Gastrocnemius medialis (tissue), 4 donors: ENCODE measurements around the gene MUC5B. TPM values are rescaled to one million over a fixed set of nuclear protein-coding genes. Genes with fewer than 3 reads are reported as not detected.

Experiments used
- ATAC-seq, 2 donors: fragments of 150-250 bp; one replicate each; pipeline ENCODE4 v1.9.1; 2016
- DNase-seq, 2 donors: peaks; one replicate each; pipeline ENCODE4 v3.0.0-alpha.2; 2019
- H3K27ac ChIP-seq, 4 donors: fragments of 200-600 bp; sonication (generic); 1 replicate in 1 of 4; 2 replicates in 3 of 4; pipeline ENCODE4 v1.5.1; 2016 to 2018; ENCODE audit warnings: mild to moderate bottlenecking in 2 of 4, moderate library complexity in 1 of 4
- H3K27me3 ChIP-seq, 3 donors: fragments of 200-600 bp; sonication (generic) in 2 of 3; 1 replicate in 1 of 3; 2 replicates in 2 of 3; pipeline versions ENCODE4 v1.5.1 to v1.6.0; 2016 to 2019; ENCODE audit warnings: mild to moderate bottlenecking in 1 of 3, moderate library complexity in 1 of 3
- H3K36me3 ChIP-seq, 2 donors: fragments of 200-600 bp; sonication (generic) in 1 of 2; one replicate each; pipeline ENCODE4 v1.5.1; 2017 to 2018
- H3K4me1 ChIP-seq, 2 donors: fragments of 200-600 bp; sonication (generic) in 1 of 2; one replicate each; pipeline ENCODE4 v1.5.1; 2016 to 2017; ENCODE audit warnings: mild to moderate bottlenecking in 2 of 2
- H3K4me3 ChIP-seq, 4 donors: fragments of 200-600 bp; sonication (generic) in 3 of 4; 1 replicate in 1 of 4; 2 replicates in 3 of 4; pipeline ENCODE4 v1.5.1; 2016 to 2019; ENCODE audit warnings: mild to moderate bottlenecking in 2 of 4
- H3K9me3 ChIP-seq, 3 donors: fragments of 200-600 bp; sonication (generic) in 2 of 3; 1 replicate in 1 of 3; 2 replicates in 2 of 3; pipeline ENCODE4 v1.5.1; 2016 to 2019
- CTCF ChIP-seq, 5 experiments: fragments of 450-650 bp in 3 of 5; fragments of 200-600 bp in 2 of 5; sonication (generic) in 2 of 5; IDR thresholded peaks in 4 of 5; conservative IDR thresholded peaks in 1 of 5; 1 replicate in 4 of 5; 2 replicates in 1 of 5; pipeline ENCODE4 v1.5.1; 2016 to 2019; ENCODE audit warnings: antibody characterized with exemption in 5 of 5, mild to moderate bottlenecking in 3 of 5, moderate library complexity in 3 of 5
- POLR2A ChIP-seq, 2 donors: fragments of 450-650 bp; IDR thresholded peaks; one replicate each; pipeline ENCODE4 v1.6.1; 2017; ENCODE audit warnings: antibody characterized with exemption in 2 of 2, mild to moderate bottlenecking in 2 of 2, moderate library complexity in 2 of 2
- in situ Hi-C, 4 donors: fragments of 200-750 bp; cut with MboI; loops; one replicate each; pipeline versions ENCODE4 v1.15.0 to v1.8.0; 2017; ENCODE audit warnings: low sequenced_read_pairs in 4 of 4
- intact Hi-C: fragments of 100-400 bp; cut with DNase I; formaldehyde crosslinking; loops from one replicate; pipeline ENCODE4 v1.15.1; 2023; ENCODE audit warnings: low total_unique reads
- total RNA-seq, 4 donors: library from RNA; depleted of rRNA; stranded (reverse); fragments of >200 nt; gene quantifications; one replicate each; pipeline versions ENCODE4 v1.1.0 to v1.2.3, GENCODE V29; 2016

MUC5B gene
- total RNA-seq, 4 donors from 2014 or later, result 0.17 TPM; not detected in 3

GRCh38 chr11:1217151-1217550 lies 5.7 kb upstream of the MUC5B start:
- H3K27me3 ChIP-seq, result peaks cover 26 to 41% (median 28%) of the 10 kb centered on the region in 3 donors
- peaks cover 0 to 7% (median 0%) of the 10 kb centered on the region in 3 donors for H3K9me3 ChIP-seq
- DNase-seq, result no peak
- no peaks in the 10 kb centered on the region for H3K36me3 ChIP-seq
- intact Hi-C loops, result no loop called here
- no peak for ATAC-seq
- H3K27ac ChIP-seq, result no peak overlapping the region
- no peak overlapping the region for H3K4me3 ChIP-seq
- H3K4me1 ChIP-seq, result no peaks in the 10 kb centered on the region
- in situ Hi-C loops, result loop anchor here in 3 of 4 donors (25.0 kb wide), 1 partner anchor 295 kb away; no protein-coding TSS in a partner anchor
- no peak for TF ChIP-seq CTCF (IDR thresholded peaks at IDR 0.05 in 4 of 5, conservative IDR thresholded peaks at IDR 0.05 in 1 of 5)

- Histone ChIP-seq H3K4me1 (no peaks in the 10 kb centered on the region), H3K4me3 (no peak overlapping the region), H3K9me3 (peaks cover 0 to 2% (median 0%) of the 10 kb centered on the region in 3 donors), H3K27ac (no peak overlapping the region), H3K27me3 (peaks cover 36 to 53% (median 38%) of the 10 kb centered on the region in 3 donors), H3K36me3 (no peaks in the 10 kb centered on the region)
- ATAC-seq (no peak), DNase-seq (no peak)
- intact Hi-C loops (no loop called here), in situ Hi-C loops (loop anchor here in 3 of 4 donors (25.0 kb wide), 1 partner anchor 294 kb away; no protein-coding TSS in a partner anchor)
- TF ChIP-seq POLR2A (IDR thresholded peaks at IDR 0.05) (no peak), CTCF (IDR thresholded peaks at IDR 0.05 in 4 of 5, conservative IDR thresholded peaks at IDR 0.05 in 1 of 5) (no peak)
Observed at GRCh38 chr11:1218256-1218787, 4.5 kb upstream of the MUC5B start.

GRCh38 chr11:1218788-1219445 lies 3.9 kb upstream of the MUC5B start:
- H3K27me3 ChIP-seq, result peaks cover 41 to 59% (median 44%) of the 10 kb centered on the region in 3 donors
- H3K27ac ChIP-seq, result no peak overlapping the region
- intact Hi-C loops, result no loop called here
- in situ Hi-C loops, result loop anchor here in 3 of 4 donors (25.0 kb wide), 1 partner anchor 293 kb away; no protein-coding TSS in a partner anchor
- H3K9me3 ChIP-seq, result no peaks in the 10 kb centered on the region
- H3K4me1 ChIP-seq, result no peaks in the 10 kb centered on the region
- TF ChIP-seq CTCF (IDR thresholded peaks at IDR 0.05 in 4 of 5, conservative IDR thresholded peaks at IDR 0.05 in 1 of 5) (no peak), POLR2A (IDR thresholded peaks at IDR 0.05) (no peak)
- ATAC-seq, result no peak
- no peak for DNase-seq
- H3K4me3 ChIP-seq, result no peak overlapping the region
- no peaks in the 10 kb centered on the region for H3K36me3 ChIP-seq

- no peak for DNase-seq
- H3K27me3 ChIP-seq, result peaks cover 43 to 62% (median 47%) of the 10 kb centered on the region in 3 donors
- TF ChIP-seq CTCF (IDR thresholded peaks at IDR 0.05 in 4 of 5, conservative IDR thresholded peaks at IDR 0.05 in 1 of 5) (no peak), POLR2A (IDR thresholded peaks at IDR 0.05) (no peak)
Observed at GRCh38 chr11:1219446-1219833, 3.4 kb upstream of the MUC5B start.

More at GRCh38 chr11:1219446-1219833, 3.4 kb upstream of the MUC5B start:
- no peak for ATAC-seq
- in situ Hi-C loops, result loop anchor here in 3 of 4 donors (25.0 kb wide), 1 partner anchor 293 kb away; no protein-coding TSS in a partner anchor
- H3K4me3 ChIP-seq, result no peak overlapping the region
- H3K4me1 ChIP-seq, result no peaks in the 10 kb centered on the region
- no peaks in the 10 kb centered on the region for H3K36me3 ChIP-seq
- H3K27ac ChIP-seq, result no peak overlapping the region
- intact Hi-C loops, result no loop called here
- H3K9me3 ChIP-seq, result no peaks in the 10 kb centered on the region
